Measurements from ENCODE around the gene IFI27L2. TPM values are rescaled to one million over a fixed set of nuclear protein-coding genes. Genes with fewer than 3 reads are reported as not detected.

Gene IFI27L2
- polyA plus RNA-seq, 1 donor from 2014 or later: 23.7 TPM

- Histone ChIP-seq H3K9me2 (ENCODE audit: insufficient read depth, low read length) (no peaks in the 10 kb centered on the region), H3K27ac (ENCODE audit: low read length) (no peak overlapping the region), H3K79me2 (replicated peaks; ENCODE audit: insufficient read depth, low read length) (no peaks in the 10 kb centered on the region), H3K9ac (ENCODE audit: low read length) (no peak overlapping the region), H2AFZ (ENCODE audit: low read depth, low read length) (no peak overlapping the region), H3K4me2 (ENCODE audit: low read length) (no peak overlapping the region), H4K20me1 (ENCODE audit: insufficient read depth) (no peaks in the 10 kb centered on the region), H3K9me3 (ENCODE audit: low read length) (no peaks in the 10 kb centered on the region), H3K36me3 (ENCODE audit: insufficient read depth, low read length) (no peaks in the 10 kb centered on the region), H3K27me3 (ENCODE audit: insufficient read depth, low read depth, low read length) (no peaks in the 10 kb centered on the region), H3K4me3 (ENCODE audit: low read length) (no peak overlapping the region), H3F3A (ENCODE audit: insufficient read depth, low read length, poor library complexity, severe bottlenecking) (no peaks in the 10 kb centered on the region)
- TF ChIP-seq RAD21 (conservative IDR thresholded peaks at IDR 0.05) (no peak), REST (IDR thresholded peaks at IDR 0.05; ENCODE audit: borderline replicate concordance) (no peak), POLR2AphosphoS5 (IDR thresholded peaks at IDR 0.05) (no peak), EP300 (conservative IDR thresholded peaks at IDR 0.05; ENCODE audit: poor library complexity, severe bottlenecking) (no peak), CTCF (IDR thresholded peaks at IDR 0.05; ENCODE audit: poor library complexity, severe bottlenecking) (no peak)
These were observed 13.4 kb upstream of the IFI27L2 start for GRCh38 chr14:94142836-94143235.

GRCh38 chr14:94142247-94142646 is 12.8 kb upstream of the IFI27L2 start:
- Histone ChIP-seq H3K9me3 (ENCODE audit: low read length) (no peaks in the 10 kb centered on the region), H3K27ac (ENCODE audit: low read length) (no peak overlapping the region), H3K36me3 (ENCODE audit: insufficient read depth, low read length) (no peaks in the 10 kb centered on the region), H3K4me3 (ENCODE audit: low read length) (no peak overlapping the region), H3K79me2 (replicated peaks; ENCODE audit: insufficient read depth, low read length) (no peaks in the 10 kb centered on the region), H3K9me2 (ENCODE audit: insufficient read depth, low read length) (no peaks in the 10 kb centered on the region), H3F3A (ENCODE audit: insufficient read depth, low read length, poor library complexity, severe bottlenecking) (no peaks in the 10 kb centered on the region), H4K20me1 (ENCODE audit: insufficient read depth) (no peaks in the 10 kb centered on the region), H3K9ac (ENCODE audit: low read length) (no peak overlapping the region), H2AFZ (ENCODE audit: low read depth, low read length) (no peak overlapping the region), H3K27me3 (ENCODE audit: insufficient read depth, low read depth, low read length) (no peaks in the 10 kb centered on the region), H3K4me2 (ENCODE audit: low read length) (no peak overlapping the region)
- TF ChIP-seq MXI1 (conservative IDR thresholded peaks at IDR 0.05; ENCODE audit: poor library complexity, severe bottlenecking): no peak
- no peak for TF ChIP-seq EP300 (conservative IDR thresholded peaks at IDR 0.05; ENCODE audit: poor library complexity, severe bottlenecking)
- TF ChIP-seq REST (IDR thresholded peaks at IDR 0.05; ENCODE audit: borderline replicate concordance): no peak
- no peak for TF ChIP-seq POLR2AphosphoS5 (IDR thresholded peaks at IDR 0.05)
- TF ChIP-seq SMC3 (conservative IDR thresholded peaks at IDR 0.05; ENCODE audit: poor library complexity): no peak
- TF ChIP-seq EZH2 (IDR thresholded peaks at IDR 0.05; ENCODE audit: borderline replicate concordance, insufficient read depth, low read length, poor library complexity, severe bottlenecking): no peak
- no peak for TF ChIP-seq TAF1 (IDR thresholded peaks at IDR 0.05; ENCODE audit: low read depth)

Data from neural cell (in vitro differentiated cells).